Measurements from ENCODE around the gene PTGES3. TPM values are rescaled to one million over a fixed set of nuclear protein-coding genes. Genes with fewer than 3 reads are reported as not detected.
"Not testable (repeated sequence)": the region's sequence is repeated elsewhere in the genome, so short reads cannot be mapped to it uniquely, and the experiment has no call there.

Gene PTGES3
- total and polyA plus RNA-seq, 4 donors, result 91.6 to 304 (median 206) TPM

DNA sequence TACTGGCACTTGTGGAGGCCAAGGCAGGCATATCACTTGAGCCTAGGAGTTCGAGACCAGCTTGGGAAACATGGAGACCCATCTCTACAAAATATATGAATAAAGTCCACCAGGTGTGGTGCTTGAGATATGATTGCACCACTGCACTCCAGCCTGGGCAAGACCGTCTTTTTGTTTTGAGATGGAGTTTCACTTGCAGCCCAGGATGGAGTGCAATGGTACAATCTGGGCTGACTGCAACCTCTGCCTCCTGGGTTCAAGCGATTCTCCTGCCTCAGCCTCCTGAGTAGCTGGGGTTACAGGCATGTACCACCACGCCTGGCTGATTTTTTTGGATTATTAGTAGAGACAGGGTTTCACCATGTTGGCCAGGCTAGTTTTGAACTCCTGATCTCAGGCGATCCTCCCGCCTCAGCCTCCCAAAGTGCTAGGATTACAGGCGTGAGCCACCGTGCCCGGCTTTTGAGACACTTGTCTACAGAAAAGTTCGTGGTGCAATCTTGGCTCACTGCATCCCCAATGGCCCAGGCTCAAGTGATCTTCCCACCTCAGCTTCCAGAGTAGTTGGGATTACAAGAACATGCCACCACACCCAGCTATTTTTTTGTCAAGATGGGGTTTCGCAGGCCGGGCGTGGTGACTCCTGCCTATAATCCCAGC is 26.0 kb downstream of the PTGES3 start:
- Histone ChIP-seq H3K9me3 (ENCODE audit: control insufficient read depth, insufficient read depth, low read length) (no peaks in the 10 kb centered on the region), H3K4me1 (ENCODE audit: control insufficient read depth, insufficient read depth, low read length) (no peaks in the 10 kb centered on the region), H3K27ac (ENCODE audit: low read depth, low read length) (no peak overlapping the region), H3K27me3 (ENCODE audit: control insufficient read depth, insufficient read depth, low read length) (no peaks in the 10 kb centered on the region), H3K4me3 (ENCODE audit: low read depth, low read length) (no peak overlapping the region), H3K36me3 (ENCODE audit: control insufficient read depth, insufficient read depth, low read length) (peaks cover 24% of the 10 kb centered on the region)
- DNase-seq (ENCODE audit: low read depth in 4 of 6, low spot score in 6 of 6), result no peak
- WGBS (ENCODE audit: insufficient coverage), result 96% methylated on average over 12 of the region's 13 CpGs

DNA sequence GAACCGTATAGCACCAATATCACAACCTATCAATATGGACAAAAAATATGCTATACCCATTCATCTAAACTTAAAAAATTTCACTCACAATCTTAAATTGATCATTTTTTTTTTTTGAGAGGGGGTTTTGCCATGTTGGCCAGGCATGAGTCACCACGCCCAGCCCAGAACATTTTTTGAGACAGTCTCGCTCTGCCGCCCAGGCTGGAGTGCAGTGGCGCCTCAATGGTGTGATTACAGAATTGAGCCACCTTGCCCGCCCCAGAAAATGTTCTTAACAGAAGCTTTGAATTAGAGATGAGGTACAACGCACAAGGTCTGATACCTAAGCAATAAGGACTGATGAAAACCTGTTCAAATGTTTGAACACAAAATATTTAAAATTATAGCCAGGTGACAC is 26.5 kb downstream of the PTGES3 start:
- no peak for DNase-seq (ENCODE audit: low read depth in 4 of 6, low spot score in 6 of 6)
- H3K4me1 ChIP-seq (ENCODE audit: control insufficient read depth, insufficient read depth, low read length), result no peaks in the 10 kb centered on the region
- H3K27me3 ChIP-seq (ENCODE audit: control insufficient read depth, insufficient read depth, low read length), result no peaks in the 10 kb centered on the region
- 96% methylated on average over 5 of the region's 7 CpGs for WGBS (ENCODE audit: insufficient coverage)
- H3K27ac ChIP-seq (ENCODE audit: low read depth, low read length), result no peak overlapping the region
- H3K4me3 ChIP-seq (ENCODE audit: low read depth, low read length), result no peak overlapping the region
- peaks cover 19% of the 10 kb centered on the region for H3K36me3 ChIP-seq (ENCODE audit: control insufficient read depth, insufficient read depth, low read length)
- H3K9me3 ChIP-seq (ENCODE audit: control insufficient read depth, insufficient read depth, low read length), result no peaks in the 10 kb centered on the region

DNA sequence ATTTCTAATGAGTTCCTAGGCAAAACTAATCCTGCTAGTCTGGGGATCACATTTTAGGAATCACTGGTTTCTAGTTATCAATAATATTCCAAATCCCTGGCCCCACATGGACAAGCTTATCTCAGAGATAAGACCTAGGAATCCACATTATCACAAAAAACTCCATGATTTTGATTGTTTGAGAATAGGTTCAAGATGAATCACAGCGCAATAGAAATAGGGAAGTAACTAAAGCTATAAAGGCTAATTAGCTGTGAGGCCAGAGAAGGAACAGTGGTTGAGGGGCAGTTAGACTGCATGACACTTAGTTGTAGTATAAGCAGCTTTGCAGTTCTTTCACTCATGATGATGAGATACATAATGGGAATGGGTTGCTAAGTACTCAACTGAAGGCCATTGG is 29.2 kb downstream of the PTGES3 start:
- H3K27ac ChIP-seq (ENCODE audit: low read depth, low read length), result no peak overlapping the region
- peaks cover 9% of the 10 kb centered on the region for H3K36me3 ChIP-seq (ENCODE audit: control insufficient read depth, insufficient read depth, low read length)
- no peak overlapping the region for H3K4me3 ChIP-seq (ENCODE audit: low read depth, low read length)
- 88% methylated on average over 1 of the region's 1 CpG for WGBS (ENCODE audit: insufficient coverage)
- no peak for DNase-seq (ENCODE audit: low read depth in 4 of 6, low spot score in 6 of 6)
- no peaks in the 10 kb centered on the region for H3K4me1 ChIP-seq (ENCODE audit: control insufficient read depth, insufficient read depth, low read length)
- H3K9me3 ChIP-seq (ENCODE audit: control insufficient read depth, insufficient read depth, low read length), result no peaks in the 10 kb centered on the region
- no peaks in the 10 kb centered on the region for H3K27me3 ChIP-seq (ENCODE audit: control insufficient read depth, insufficient read depth, low read length)

GRCh38 chr12:56657416-56658379 is 30.4 kb downstream of the PTGES3 start:
- Histone ChIP-seq H3K27ac (ENCODE audit: low read depth, low read length) (no peak overlapping the region), H3K4me3 (ENCODE audit: low read depth, low read length) (no peak overlapping the region)
- WGBS (ENCODE audit: insufficient coverage), result 94% methylated on average over 2 of the region's 7 CpGs

DNA sequence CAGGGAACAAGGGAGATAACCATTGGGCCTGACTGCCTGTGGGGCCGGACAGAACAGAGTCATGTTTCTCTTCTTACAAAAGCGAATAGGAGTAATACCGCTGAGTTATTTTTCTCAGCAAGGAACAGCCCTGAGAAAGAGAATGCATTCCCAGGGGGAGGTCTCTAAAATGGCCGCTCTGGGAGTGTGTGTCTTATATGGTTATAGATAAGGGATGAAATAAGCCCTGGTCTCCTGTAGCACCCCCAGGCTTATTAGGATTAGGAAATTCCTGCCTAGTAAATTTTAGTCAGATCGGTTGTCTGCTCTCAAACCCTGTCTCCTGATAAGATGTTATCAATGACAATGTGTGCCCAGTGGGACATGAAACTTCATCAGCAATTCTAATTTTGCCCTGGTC is 34.3 kb downstream of the PTGES3 start:
- WGBS (ENCODE audit: insufficient coverage), result 92% methylated on average over 4 of the region's 5 CpGs
- DNase-seq (ENCODE audit: low read depth in 4 of 6, low spot score in 6 of 6); H3K4me1 ChIP-seq (ENCODE audit: control insufficient read depth, insufficient read depth, low read length); H3K9me3 ChIP-seq (ENCODE audit: control insufficient read depth, insufficient read depth, low read length); H3K36me3 ChIP-seq (ENCODE audit: control insufficient read depth, insufficient read depth, low read length); H3K27me3 ChIP-seq (ENCODE audit: control insufficient read depth, insufficient read depth, low read length); H3K4me3 ChIP-seq (ENCODE audit: low read depth, low read length); H3K27ac ChIP-seq (ENCODE audit: low read depth, low read length): not testable (repeated sequence)

More at GRCh38 chr12:56657416-56658379, 30.4 kb downstream of the PTGES3 start:
- Histone ChIP-seq H3K4me1 (ENCODE audit: control insufficient read depth, insufficient read depth, low read length) (no peaks in the 10 kb centered on the region), H3K36me3 (ENCODE audit: control insufficient read depth, insufficient read depth, low read length) (peaks cover 7% of the 10 kb centered on the region), H3K27me3 (ENCODE audit: control insufficient read depth, insufficient read depth, low read length) (no peaks in the 10 kb centered on the region), H3K9me3 (ENCODE audit: control insufficient read depth, insufficient read depth, low read length) (no peaks in the 10 kb centered on the region)
- DNase-seq (ENCODE audit: low read depth in 4 of 6, low spot score in 6 of 6), result no peak

GRCh38 chr12:56648023-56648422 is 40.1 kb downstream of the PTGES3 start:
- H3K9me3 ChIP-seq (ENCODE audit: control insufficient read depth, insufficient read depth, low read length); H3K4me1 ChIP-seq (ENCODE audit: control insufficient read depth, insufficient read depth, low read length); H3K27ac ChIP-seq (ENCODE audit: low read depth, low read length); DNase-seq (ENCODE audit: low read depth in 4 of 6, low spot score in 6 of 6); H3K36me3 ChIP-seq (ENCODE audit: control insufficient read depth, insufficient read depth, low read length); H3K27me3 ChIP-seq (ENCODE audit: control insufficient read depth, insufficient read depth, low read length); H3K4me3 ChIP-seq (ENCODE audit: low read depth, low read length): not testable (repeated sequence)
- 100% methylated on average over 4 of the region's 9 CpGs for WGBS (ENCODE audit: insufficient coverage)

GRCh38 chr12:56645717-56646446 is 42.2 kb downstream of the PTGES3 start, which contains the start of gene ATP5F1B:
Gene ATP5F1B (minus strand): TSS chr12:56645984. CDS start chr12:56645963, 21 bp downstream.
- 0% methylated on average over 35 of the region's 39 CpGs for WGBS (ENCODE audit: insufficient coverage)
- H3K27ac ChIP-seq (ENCODE audit: low read depth, low read length), result peak within 1 kb of the TSS; percentile 97
- H3K4me1 ChIP-seq (ENCODE audit: control insufficient read depth, insufficient read depth, low read length), result peaks cover 7% of the 10 kb centered on the region
- H3K27me3 ChIP-seq (ENCODE audit: control insufficient read depth, insufficient read depth, low read length), result no peaks in the 10 kb centered on the region
- H3K9me3 ChIP-seq (ENCODE audit: control insufficient read depth, insufficient read depth, low read length), result no peaks in the 10 kb centered on the region
- H3K4me3 ChIP-seq (ENCODE audit: low read depth, low read length), result peak within 1 kb of the TSS; percentile 100
- H3K36me3 ChIP-seq (ENCODE audit: control insufficient read depth, insufficient read depth, low read length), result peaks cover 21% of the 10 kb centered on the region
- peak; percentile 96 to 100 (median 99) for DNase-seq (ENCODE audit: low read depth in 4 of 6, low spot score in 6 of 6)

DNA sequence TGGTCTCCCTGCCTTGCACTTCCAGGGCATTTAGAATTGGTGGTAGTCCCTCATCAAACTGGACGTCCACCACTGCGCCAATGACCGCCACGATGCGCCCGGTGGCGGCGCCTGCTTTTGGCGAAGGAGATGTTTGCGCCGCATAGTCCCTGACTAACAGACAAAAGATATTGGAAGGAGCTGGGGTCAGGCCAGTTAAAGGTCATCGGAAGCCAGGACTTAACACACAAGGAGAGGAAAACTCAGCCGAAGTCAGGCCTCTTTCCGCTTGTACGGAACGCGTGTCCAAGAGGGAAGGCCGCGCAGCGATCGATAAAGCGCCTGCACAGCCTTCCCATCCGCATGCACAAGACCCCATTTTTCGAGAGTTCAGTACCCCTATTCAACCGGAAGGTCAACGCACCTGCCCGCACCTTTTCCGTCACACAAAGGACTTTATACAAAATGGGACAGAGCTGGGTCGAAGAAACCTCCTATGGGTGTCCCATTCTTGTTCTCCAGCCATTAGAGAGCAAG is 42.8 kb downstream of the PTGES3 start:
- H3K4me3 ChIP-seq (ENCODE audit: low read depth, low read length), result peak overlapping the region; percentile 100
- no peaks in the 10 kb centered on the region for H3K9me3 ChIP-seq (ENCODE audit: control insufficient read depth, insufficient read depth, low read length)
- H3K27ac ChIP-seq (ENCODE audit: low read depth, low read length), result peak overlapping the region; percentile 97
- WGBS (ENCODE audit: insufficient coverage), result 0% methylated on average over 29 of the region's 29 CpGs
- no peaks in the 10 kb centered on the region for H3K27me3 ChIP-seq (ENCODE audit: control insufficient read depth, insufficient read depth, low read length)
- peaks cover 27% of the 10 kb centered on the region for H3K36me3 ChIP-seq (ENCODE audit: control insufficient read depth, insufficient read depth, low read length)
- DNase-seq (ENCODE audit: low read depth in 4 of 6, low spot score in 6 of 6), result peak in 1 of 6 donors; percentile 43
- peaks cover 7% of the 10 kb centered on the region for H3K4me1 ChIP-seq (ENCODE audit: control insufficient read depth, insufficient read depth, low read length)

- peaks cover 34% of the 10 kb centered on the region for H3K36me3 ChIP-seq (ENCODE audit: control insufficient read depth, insufficient read depth, low read length)
- peak in 1 of 6 donors; percentile 6 for DNase-seq (ENCODE audit: low read depth in 4 of 6, low spot score in 6 of 6)
- no peaks in the 10 kb centered on the region for H3K9me3 ChIP-seq (ENCODE audit: control insufficient read depth, insufficient read depth, low read length)
- no CpG with 5 or more reads among the region's 4 CpGs for WGBS (ENCODE audit: insufficient coverage)
- H3K27me3 ChIP-seq (ENCODE audit: control insufficient read depth, insufficient read depth, low read length), result no peaks in the 10 kb centered on the region
- peaks cover 7% of the 10 kb centered on the region for H3K4me1 ChIP-seq (ENCODE audit: control insufficient read depth, insufficient read depth, low read length)
- H3K27ac ChIP-seq (ENCODE audit: low read depth, low read length), result peak overlapping the region; percentile 97
- H3K4me3 ChIP-seq (ENCODE audit: low read depth, low read length), result peak overlapping the region; percentile 100
Measured at GRCh38 chr12:56644654-56645053, 43.4 kb downstream of the PTGES3 start.
